Stimulated activated CD4-positive, alpha-beta T cell treated with anti-CD3 and anti-CD28 coated beads, Interleukin-2, amount 100 ng/mL, for 4 hours (primary cell): Measurements from ENCODE around the gene AATF.
A peak's percentile ranks its signal among the peaks of the same experiment; 100 is the strongest.
"Not testable (repeated sequence)": the region's sequence is repeated elsewhere in the genome, so short reads cannot be mapped to it uniquely, and the experiment has no call there.

Experiments used
- DNase-seq: peaks from one replicate; pipeline ENCODE4 v3.0.0-alpha.2; 2020; ENCODE audit warnings: low read depth

The AATF gene

DNA sequence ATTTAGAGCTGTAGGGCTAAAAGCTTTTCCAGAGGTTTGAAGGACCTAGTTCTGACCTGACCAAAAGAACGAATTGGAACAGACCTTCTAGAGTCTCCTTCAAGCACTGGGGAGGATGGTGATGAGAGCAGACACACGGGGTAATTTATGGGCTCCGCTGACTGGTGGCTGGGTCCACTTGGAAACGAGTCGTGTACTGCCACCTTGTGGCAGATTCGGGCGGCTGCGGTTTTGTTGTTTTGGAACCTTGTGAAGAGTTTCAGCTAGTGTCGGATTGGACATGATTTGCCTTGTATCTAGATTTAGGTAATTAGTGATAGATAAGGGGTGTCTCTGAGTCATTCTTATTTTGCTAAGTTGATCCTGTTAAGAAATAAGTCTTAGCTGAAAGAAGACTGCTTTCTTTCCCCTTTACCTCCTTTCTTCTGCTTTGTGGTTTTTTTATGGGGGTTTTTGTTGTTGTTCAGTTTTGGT is 98.9 kb downstream of the AATF start:
- DNase-seq = peak; percentile 56

DNA sequence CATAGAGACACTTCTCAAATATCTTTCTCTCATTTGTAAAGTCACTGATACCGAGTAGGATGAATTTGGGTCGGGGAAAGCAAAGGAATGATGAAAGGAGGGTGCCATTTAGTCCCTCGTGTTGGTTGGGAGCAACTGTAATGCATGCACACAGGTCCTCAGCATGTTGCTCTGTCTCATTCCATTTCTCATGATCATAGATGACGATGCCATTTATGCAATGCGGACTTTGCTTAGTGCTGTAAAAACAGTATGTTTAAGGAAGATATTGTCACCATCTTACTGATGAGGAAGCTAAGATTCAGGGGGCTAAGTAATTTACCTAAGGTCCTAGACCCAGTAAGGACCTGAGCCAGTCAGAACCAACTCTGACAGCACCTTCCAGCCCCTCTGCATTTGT is 100.1 kb downstream of the AATF start:
- DNase-seq = no peak

DNA sequence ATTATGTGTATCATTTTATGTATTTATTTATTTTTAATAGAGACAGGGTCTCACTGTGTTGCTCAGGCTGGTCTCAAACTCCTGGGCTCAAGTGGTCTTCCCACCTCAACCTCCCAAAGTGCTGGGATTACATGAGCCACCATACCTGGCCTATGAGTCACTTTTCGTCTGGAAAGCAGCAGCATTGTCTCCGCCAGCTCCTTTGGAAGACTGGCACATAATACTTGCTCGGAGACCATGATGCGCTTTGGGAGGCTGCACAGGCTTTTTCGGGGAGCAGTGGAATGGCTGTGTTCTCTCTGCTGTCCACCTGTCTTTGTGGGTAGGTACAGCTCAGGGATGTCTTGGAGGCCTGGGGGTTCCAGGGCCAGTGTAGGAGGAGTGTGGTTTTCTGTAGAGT is 102.2 kb downstream of the AATF start:
- no peak for DNase-seq

DNA sequence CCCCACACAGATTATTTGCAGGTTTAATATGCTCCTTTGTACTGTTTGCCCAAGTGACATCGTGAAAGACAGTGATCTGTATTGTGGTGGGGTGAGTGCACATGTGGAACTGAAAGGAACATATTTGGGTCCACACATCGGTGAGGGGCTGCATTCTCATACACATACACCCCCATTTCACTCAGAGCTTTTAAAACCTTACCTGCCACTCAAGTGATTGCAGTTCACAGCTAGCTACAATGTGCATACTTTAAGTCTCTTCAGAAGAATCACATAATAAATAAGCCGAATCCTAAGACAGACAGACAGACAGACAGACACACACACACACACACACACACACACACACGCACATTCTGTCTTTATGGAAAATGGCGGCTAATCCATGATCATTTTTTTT is 102.6 kb downstream of the AATF start:
- DNase-seq = no peak

DNA sequence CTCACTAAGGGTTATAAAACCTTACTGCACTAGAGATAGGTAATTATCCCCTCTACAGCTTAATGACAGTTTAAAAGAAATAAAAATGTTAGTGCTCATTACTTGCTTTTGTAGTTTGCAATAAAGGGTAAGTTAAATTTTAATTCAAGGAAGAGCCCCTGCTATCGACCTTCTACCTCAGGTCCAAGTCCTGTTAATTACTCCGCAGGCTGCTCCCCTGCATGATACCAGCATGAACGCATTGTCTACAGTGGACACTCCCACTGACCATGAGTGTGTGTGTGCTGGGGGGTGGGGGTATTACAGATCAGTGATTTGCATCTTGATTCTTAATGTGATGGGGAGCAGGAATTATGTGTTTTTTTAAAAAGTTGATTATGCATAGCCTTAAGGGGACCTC is 103.1 kb downstream of the AATF start:
- DNase-seq = no peak

DNA sequence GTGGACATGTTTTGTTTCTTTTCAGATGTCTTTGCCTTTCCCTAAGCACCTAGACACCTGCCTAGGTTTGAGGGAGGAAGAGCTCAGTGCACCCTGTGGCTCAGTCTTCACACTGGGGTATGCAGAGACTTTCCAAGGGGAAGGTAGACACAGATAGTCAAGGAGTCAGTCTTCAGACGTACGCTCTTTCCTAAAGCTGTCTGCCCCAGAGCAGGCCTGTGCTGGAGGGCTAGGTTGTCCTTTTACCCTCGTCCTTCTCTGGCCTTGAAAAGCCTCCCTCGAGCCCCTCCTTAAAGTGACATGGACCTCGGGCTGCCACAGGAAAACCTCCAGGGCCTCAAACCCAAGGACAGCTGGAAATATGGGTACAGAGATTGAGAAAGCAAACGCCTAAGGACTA is 103.7 kb downstream of the AATF start:
- no peak for DNase-seq

DNA sequence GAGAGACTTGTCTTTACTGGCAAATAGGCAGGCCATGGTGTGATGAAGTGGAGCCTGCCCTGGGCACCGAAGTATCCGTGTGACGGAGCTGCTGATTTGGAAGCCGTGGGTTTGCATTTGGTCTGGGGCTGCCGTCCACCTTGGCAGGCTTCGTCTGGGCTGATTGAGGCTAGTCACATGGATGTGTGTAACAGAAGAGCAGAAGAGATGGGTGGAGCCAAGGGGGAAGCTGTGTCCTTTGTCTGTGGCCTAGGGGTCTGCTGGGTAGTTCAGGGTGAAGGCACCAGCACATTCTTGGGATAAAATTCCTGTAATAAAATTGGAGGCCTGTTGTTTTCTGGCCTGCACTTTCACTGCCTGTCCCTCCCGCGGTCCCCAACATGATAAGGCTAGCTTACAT is 106.1 kb downstream of the AATF start:
- DNase-seq = no peak

DNA sequence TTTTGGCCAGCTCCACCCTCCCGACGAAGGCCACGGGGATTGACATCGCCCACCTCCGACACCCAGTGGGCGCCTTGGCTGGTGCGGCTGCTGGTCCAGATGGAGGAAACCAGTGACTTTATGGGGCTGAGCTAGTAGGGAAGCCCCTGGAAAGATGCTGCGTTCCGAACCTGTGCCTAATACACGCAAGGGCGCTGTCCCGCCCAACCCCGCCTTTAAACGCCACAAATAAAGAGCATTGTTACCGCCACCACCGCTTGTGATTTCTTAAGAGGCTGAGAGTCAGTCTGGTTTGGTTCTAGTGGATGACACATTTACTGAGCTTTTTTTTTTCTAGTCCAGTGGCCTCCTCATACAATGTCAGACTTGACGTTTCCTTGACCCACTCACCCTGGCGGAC is 107.9 kb downstream of the AATF start:
- no peak for DNase-seq

DNA sequence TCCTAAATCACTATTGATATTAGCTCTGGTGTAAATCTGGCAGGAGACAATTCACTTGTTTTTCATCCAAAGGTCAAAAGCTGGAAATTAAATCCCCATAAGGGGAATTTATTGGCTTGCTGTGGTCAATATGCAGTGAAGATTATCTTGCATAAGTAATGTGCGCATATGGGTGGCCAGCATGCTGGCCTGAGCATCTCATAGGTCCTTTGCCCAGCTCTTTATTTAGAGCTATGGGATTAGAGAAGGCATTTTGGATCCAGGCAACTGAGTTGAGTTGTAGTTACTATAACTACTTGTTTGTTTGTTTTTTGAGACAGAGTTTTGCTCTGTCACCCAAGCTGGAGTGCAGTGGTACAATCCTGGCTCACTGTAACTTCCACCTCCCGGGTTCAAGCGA is 110.7 kb downstream of the AATF start:
- no peak for DNase-seq

DNA sequence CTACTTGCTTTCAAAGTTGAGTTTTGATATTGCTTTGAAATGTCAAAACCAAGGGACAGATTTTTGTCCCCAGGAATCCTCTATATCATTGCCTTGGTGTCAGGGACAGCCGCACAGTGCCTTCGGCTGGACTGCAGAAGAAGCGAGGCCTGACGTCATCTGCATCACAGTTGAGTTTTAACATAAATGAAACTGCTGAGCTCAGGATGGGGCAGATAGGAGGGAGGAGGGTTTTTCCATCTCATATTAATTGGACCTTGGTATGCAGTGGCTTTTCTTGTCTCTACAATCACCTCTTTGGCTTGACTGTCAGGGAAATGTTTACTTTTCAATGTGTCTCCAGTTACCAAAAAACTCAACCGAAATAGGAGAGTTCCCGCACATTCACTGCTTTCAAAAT is 111.3 kb downstream of the AATF start:
- DNase-seq = no peak

DNA sequence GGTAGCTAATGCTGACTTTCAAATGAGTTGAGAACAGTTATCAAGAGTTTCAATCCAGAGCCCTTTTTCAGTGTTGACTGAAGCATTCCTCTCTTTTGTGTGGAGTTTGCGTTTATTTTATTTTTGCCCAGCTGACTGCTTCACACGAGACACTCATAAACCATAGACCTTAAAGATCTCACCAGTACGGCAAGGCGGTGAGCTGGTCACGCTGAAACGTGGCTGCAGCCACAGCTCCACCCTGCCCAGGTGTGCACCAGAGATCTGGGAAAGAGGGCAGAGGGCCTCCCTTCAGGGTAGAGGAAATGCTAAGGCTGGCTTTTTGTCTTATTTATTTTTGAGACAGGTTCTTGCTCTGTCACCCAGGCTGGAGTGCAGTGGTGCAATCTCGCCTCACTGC is 112.2 kb downstream of the AATF start:
- no peak for DNase-seq

DNA sequence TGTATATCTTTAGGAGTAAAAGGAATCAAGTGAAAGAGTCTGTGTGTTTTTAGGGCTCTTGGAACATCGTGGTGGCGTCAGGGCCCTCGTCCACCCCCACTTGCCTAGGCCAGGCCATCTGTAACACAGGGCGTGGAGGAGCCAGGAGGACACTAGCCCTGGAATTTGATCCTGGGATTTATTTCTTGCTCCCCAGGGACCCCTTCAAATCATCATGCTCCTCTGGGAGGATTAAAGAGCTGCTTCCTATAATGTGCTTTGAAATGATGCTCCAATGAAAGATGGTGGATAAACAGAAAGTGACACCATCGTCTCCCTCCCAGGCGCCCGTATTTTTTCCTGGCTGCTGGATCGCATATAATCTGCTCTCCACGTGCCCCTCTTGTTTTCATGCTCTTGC is 113.3 kb downstream of the AATF start:
- no peak for DNase-seq

DNA sequence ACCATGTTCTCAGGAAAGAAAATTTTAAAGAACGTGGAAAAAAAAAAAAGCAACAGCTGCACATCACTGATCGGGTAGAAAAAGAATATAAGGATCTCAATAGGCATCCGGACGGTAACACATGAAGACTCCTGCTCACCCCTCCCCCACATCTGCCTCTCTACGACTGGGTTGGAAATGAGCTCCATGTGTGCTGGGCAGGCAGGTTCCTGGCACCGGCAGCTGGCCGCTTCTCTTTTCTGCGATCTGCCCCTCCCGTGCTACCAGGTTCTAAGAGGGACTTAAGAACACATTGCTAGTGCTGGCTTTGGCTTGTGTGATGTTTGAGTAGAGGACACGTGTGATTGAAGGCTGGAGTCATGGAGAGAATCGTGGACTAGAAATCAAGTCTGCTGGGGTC is 115.5 kb downstream of the AATF start:
- DNase-seq = no peak

DNA sequence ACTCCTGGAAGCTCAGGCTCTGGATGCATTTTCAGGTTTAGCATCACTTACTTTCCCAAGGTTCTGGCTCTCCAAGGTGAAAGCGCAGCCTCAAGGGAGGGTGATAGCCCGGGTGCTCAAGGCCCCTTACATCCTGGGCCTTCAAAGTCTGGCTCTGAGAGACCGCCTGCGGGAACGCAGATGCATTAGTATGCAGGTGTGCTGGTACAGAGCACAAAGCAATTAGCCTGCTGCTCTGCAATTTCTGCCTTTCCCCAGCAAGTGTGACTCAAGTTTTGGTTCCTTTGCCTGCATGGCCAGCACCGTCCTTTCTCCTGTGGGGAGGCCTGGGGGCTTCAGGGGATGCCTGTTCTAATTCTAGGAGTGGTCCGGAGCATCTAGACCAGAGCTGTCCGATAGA is 116.2 kb downstream of the AATF start:
- no peak for DNase-seq

DNA sequence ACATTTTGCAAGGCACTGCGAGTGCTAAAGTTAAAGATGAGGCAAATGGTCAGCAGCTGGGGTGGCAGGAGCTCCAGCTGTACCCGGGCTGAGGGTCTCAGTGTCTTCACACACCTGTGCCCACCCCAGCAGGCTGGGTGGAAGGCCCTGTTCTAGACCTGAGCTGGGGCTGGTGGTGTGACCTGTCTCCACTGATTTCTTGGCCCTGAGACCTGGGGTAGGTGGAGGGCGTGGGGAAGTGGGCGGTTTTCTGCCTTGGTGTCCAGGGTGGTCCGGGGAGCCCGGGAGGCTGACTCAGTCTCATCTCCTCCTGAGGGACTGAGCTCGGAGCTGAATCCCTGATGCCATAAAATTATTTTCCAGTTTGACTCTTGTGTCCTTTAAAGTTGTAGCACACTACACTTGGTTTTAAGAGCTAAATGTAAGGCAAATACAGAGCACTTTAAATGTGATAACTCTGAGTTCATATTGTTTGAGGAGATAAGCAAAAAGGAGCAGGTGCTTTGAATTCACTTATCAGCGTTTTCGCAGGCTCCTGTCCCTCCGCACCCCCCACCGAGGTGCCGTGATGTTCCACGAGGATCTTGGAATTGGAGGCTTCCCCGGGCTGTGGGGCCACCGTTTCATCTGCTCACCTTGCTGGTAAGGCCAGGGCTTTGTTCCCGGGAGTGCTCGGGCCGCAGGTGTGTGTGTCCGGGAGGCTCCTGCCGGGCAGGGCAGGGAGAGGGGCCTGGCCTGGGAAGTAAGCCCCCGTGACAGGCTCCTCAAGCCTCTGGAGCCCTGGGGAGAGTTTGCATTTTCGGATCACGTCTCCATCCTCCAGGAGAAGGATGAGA is 117.0 kb downstream of the AATF start:
- DNase-seq = no peak

DNA sequence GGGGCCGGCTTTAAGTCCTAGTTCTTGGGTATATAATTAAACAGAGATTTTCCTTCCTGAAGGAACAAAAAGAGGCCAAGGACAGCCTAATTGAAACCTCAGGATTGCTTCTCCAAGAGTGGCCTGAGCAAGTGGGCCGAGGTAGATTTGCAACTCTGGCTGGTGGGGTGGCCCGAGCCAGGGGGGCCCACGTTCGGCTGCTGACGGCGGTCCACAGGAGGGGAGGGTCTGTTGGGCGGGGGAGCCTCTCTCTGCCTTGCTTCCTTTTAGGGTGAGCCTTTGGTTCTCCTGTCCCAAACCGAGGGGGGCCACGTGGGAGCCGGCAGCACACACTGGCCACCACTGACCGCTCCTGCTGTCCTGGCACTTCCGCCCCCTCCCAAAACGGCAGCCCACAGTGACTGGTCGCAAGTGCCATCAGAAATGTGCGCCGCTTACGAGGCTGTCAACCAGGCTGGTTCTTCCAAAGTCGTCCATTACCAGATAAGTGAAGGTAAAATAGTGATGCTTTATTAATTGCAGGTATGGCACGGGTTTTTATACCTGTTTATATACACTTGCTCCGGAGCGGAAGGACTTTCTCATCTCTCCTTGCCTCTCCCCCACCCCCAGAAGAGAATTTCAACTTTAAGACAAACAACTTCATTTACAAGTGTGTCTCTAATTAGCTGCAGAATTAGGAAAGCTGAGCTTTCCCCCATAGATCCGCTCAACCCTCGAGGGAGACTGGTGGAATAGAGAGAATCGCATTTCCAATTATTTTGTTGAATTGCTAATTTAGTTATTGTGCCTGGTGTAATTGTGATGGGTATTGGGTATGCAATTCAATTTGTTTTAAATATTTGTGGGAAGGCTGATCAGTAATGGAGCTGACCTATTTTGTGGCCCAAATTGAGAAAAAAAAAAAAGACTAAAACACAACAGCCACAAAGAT is 117.8 kb downstream of the AATF start:
- no peak for DNase-seq

DNA sequence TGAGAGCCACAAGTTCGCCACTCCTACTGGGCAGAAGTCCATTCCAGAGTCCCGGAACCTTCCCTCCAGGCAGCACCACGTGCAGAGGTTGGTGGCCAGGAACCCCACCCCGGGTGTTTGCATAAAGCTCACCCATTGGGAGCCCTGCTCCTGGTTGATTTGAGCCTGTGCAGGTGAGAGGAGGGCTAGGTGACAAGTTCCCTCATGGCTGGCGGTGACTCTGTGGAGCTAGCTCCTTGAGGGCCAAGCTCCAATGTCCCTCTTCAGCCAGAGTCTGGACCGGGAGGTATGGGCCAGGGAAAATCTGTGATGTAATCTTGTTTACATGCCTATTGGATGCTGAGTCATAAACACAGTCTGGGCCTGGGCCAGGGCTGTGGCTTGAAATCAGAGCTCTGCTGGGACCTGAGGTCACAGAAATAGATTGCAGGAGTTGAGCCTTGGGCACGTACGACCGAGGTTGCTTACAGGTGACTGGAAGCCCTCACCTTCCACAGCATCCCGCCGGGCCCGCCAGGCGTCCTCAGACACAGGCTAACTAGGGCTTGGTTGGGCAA is 118.9 kb downstream of the AATF start:
- no peak for DNase-seq

DNA sequence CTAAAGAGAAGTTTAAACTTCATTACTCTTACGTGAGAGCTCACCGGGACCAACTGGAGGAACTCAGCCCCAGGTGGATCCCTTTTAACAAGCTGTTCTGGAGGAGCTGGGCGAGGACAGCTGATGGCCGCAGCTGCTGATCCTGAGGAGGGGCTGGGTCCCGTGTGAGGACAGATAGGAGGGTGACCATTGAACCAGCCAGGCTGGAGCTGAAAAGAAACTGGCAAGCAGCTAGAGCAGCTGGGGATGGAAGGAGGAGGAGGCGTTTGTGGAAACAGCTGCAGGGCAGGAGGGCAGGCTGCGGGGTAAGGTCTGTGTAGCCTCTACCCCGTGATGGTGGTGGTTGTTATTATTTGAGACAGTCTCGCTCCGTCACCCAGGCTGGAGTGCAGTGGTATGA is 119.5 kb downstream of the AATF start:
- DNase-seq = no peak

DNA sequence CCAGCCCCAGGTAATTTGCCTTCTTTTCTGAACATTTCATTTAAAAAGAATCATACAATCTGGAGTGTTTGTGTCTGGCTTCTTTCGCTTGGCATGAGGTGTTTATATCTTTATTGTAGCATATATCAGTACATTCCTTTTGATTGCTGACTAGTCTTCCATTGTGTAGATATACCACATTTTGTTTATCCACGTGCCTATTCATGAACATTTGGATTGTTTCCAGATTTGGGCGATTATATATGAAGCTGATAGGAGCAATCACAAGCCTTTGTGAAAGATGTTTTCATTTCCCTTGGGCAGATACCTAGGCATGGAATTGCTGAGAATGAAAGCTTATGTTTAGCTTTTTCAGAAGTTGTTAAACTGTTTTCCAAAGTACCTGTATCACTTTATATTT is 120.3 kb downstream of the AATF start:
- no peak for DNase-seq

DNA sequence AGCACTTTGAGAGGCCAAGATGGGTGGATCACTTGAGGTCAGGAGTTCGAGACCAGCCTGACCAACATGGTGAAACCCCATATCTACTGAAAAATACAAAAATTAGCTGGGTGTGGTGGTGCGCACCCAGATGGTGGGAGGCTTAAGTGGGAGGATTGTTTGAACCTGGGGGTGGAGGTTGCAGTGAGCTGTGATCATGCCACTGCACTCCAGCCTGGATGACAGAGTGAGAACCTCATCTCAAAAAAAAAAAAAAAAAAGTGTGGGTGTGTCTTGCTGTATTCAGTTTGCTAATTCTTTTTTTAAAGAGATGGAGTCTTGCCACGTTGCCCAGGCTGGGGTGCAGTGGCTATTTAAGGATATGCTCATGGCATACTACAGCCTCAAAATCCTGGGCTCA is 124.7 kb downstream of the AATF start:
- DNase-seq = not testable (repeated sequence)

DNA sequence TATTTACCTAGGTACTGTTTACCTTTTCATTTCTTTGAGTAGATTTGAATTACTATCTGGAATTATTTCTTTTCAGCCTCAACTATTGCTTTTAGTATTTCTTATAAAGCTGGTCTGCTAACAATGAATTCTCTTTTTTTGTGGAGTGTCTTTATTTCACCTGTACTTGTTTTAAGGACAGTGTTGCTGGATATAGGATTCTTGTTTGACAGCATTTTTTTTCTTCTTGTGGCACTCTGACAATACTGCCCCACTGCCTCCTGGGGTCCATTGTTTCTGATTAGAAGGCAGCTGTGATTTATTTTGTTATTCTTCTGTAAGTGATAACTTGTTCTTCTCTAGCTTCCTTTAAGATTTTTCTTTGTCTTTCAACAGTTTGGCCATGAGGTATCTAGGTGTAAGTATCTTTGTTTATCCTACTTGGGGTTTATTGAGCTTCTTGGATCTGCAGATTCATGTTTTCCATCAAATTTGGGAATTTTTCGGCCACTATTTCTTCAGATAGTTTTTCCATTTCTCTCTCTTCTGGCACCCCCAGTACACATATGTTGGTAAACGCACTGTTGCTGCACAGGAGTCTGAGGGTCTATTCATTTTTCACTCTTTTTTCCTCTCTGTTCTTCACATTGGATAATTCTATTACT is 130.4 kb downstream of the AATF start:
- no peak for DNase-seq

DNA sequence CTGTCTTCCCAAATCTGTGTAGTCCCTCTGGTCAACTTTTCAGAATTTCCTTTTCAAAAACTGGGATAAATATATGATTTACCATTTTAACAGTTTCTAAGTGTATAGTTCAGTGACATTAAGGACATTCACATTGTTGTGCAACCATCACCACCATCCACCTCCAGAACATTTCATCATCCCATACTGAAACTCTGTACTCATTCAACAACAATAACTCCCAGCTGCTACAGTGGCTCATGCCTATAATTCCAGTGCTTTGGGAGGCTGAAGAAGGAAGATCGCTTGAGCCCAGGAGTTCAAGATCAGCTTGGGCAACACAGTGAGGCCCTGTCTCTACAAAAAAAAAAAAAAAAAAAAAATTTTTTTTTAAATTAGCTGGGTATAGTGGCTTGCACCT is 131.0 kb downstream of the AATF start:
- no peak for DNase-seq
